Activated CD4-positive, alpha-beta T cell treated with anti-CD3 and anti-CD28 coated beads for 48 hours (primary cell): ENCODE measurements around the gene RASAL3.
"Not testable (repeated sequence)": the region's sequence is repeated elsewhere in the genome, so short reads cannot be mapped to it uniquely, and the experiment has no call there.

Experiments used
- DNase-seq: peaks from one replicate; pipeline ENCODE4 v3.0.0-alpha.2; 2020

The RASAL3 gene

GRCh38 chr19:15464394-15465385 lies at the start of gene RASAL3:
TSS of gene RASAL3 (minus strand) at chr19:15464544. CDS start at chr19:15464358, 186 bp downstream.
- DNase-seq = peak; percentile 72

GRCh38 chr19:15511671-15512424 lies 47.5 kb upstream of the RASAL3 start:
- no peak for DNase-seq

- DNase-seq = peak; percentile 18
Observed at GRCh38 chr19:15508035-15508710, 43.8 kb upstream of the RASAL3 start, which contains the start of gene CYP4F22. TSS of gene CYP4F22 (plus strand) at chr19:15508525. CDS start at chr19:15525337, 16,812 bp downstream.

- DNase-seq = no peak
Observed at GRCh38 chr19:15507068-15508034, 43.0 kb upstream of the RASAL3 start.

GRCh38 chr19:15506074-15506571 lies 41.8 kb upstream of the RASAL3 start:
- no peak for DNase-seq

- no peak for DNase-seq
Observed at GRCh38 chr19:15502264-15502663, 37.9 kb upstream of the RASAL3 start.

GRCh38 chr19:15501596-15501995 lies 37.3 kb upstream of the RASAL3 start:
- DNase-seq = no peak

GRCh38 chr19:15498910-15499309 lies 34.6 kb upstream of the RASAL3 start:
- DNase-seq = no peak

GRCh38 chr19:15498156-15498858 lies 34.0 kb upstream of the RASAL3 start:
- no peak for DNase-seq

- DNase-seq = no peak
Observed at GRCh38 chr19:15495151-15495550, 30.8 kb upstream of the RASAL3 start.

GRCh38 chr19:15488489-15489226 lies 24.3 kb upstream of the RASAL3 start:
- DNase-seq = no peak

- DNase-seq = no peak
Observed at GRCh38 chr19:15487038-15487437, 22.7 kb upstream of the RASAL3 start.

- not testable (repeated sequence) for DNase-seq
Observed at GRCh38 chr19:15485768-15486167, 21.4 kb upstream of the RASAL3 start.

GRCh38 chr19:15480996-15481395 lies 16.7 kb upstream of the RASAL3 start:
- DNase-seq = not testable (repeated sequence)

GRCh38 chr19:15479391-15480345 lies 15.3 kb upstream of the RASAL3 start, which contains the start of gene PGLYRP2:
TSS of gene PGLYRP2 (minus strand) at chr19:15479501. CDS start at chr19:15479371, 130 bp downstream.
- no peak for DNase-seq

- DNase-seq = no peak
Observed at GRCh38 chr19:15476325-15476724, 12.0 kb upstream of the RASAL3 start.

GRCh38 chr19:15475611-15476010 lies 11.3 kb upstream of the RASAL3 start:
- DNase-seq = no peak

- DNase-seq = no peak
Observed at GRCh38 chr19:15475169-15475568, 10.8 kb upstream of the RASAL3 start.

GRCh38 chr19:15473821-15474220 lies 9.5 kb upstream of the RASAL3 start:
- DNase-seq = not testable (repeated sequence)
